Hepatocyte (in vitro differentiated cells): ENCODE data around the gene CSMD2.

Experiments
- EZH2 ChIP-seq: fragments of 200-600 bp; sonication (generic); IDR thresholded peaks from 2 replicates; pipeline ENCODE4 v1.6.1; 2016; ENCODE audit warnings: antibody characterized with exemption, mild to moderate bottlenecking, borderline replicate concordance
- TF ChIP-seq, protein P1 (sequence below): fragments of 200-600 bp; sonication (generic); IDR thresholded peaks from 2 replicates; pipeline ENCODE4 v1.5.1; 2016; ENCODE audit warnings: antibody characterized with exemption, mild to moderate bottlenecking; ENCODE audit not compliant: poor library complexity

DNA sequence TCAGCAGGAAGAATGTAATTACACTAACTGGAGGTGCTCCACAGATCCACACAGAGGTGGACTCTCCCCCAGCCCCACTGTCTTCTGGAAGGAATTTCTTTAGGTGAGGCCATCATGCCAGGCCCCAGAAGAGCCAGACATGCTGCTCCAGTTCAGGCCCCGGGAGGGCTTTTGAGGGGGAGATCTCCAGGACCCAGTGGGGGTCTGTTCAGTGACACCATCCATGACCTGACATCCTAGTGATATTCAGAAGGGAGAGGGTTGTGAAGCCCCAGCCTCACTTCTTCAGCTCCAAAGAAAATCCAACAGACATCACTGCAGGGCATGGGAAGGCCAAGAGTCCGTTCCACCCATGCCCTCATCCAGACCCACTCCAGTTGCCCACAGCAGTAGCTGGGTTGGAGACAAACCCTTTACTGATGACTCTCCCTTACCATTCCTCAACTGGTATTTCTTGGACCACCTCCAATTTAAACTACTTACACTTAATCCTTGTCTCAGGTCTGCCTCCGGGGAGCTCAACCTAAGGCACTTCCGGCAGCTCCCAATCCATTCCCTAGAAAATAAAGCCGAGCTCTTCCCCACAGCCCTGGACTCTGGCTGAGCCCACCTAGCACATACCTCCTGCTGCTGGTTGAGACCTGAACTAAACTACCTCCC is 39.2 kb downstream of the CSMD2 start:
- TF ChIP-seq, protein P1, sequence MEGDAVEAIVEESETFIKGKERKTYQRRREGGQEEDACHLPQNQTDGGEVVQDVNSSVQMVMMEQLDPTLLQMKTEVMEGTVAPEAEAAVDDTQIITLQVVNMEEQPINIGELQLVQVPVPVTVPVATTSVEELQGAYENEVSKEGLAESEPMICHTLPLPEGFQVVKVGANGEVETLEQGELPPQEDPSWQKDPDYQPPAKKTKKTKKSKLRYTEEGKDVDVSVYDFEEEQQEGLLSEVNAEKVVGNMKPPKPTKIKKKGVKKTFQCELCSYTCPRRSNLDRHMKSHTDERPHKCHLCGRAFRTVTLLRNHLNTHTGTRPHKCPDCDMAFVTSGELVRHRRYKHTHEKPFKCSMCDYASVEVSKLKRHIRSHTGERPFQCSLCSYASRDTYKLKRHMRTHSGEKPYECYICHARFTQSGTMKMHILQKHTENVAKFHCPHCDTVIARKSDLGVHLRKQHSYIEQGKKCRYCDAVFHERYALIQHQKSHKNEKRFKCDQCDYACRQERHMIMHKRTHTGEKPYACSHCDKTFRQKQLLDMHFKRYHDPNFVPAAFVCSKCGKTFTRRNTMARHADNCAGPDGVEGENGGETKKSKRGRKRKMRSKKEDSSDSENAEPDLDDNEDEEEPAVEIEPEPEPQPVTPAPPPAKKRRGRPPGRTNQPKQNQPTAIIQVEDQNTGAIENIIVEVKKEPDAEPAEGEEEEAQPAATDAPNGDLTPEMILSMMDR, result no peak
- no peak for TF ChIP-seq EZH2
